GM06990 (cell line): ENCODE results near the gene TPO.

Experiments used
- DNase-seq: peaks from one replicate; pipeline ENCODE4 v3.0.0-alpha.2; 2011; ENCODE audit not compliant: insufficient read length; ENCODE audit errors: extremely low read depth
- H3K27me3 ChIP-seq: replicated peaks from 2 replicates; pipeline ENCODE4 v1.6.0; 2011; ENCODE audit warnings: low read length; ENCODE audit not compliant: control insufficient read depth, insufficient read depth
- H3K36me3 ChIP-seq: 2 replicates; pipeline ENCODE4 v1.5.1; 2011; ENCODE audit warnings: low read length; ENCODE audit not compliant: control insufficient read depth, insufficient read depth
- H3K4me3 ChIP-seq: replicated peaks from 2 replicates; pipeline ENCODE4 v1.5.1; 2011; ENCODE audit warnings: low read depth, mild to moderate bottlenecking, control low read depth, low read length
- TF ChIP-seq, protein P1 (sequence below): IDR thresholded peaks from 2 replicates; pipeline ENCODE4 v1.5.1; 2011; ENCODE audit warnings: low read length, control low read depth, mild to moderate bottlenecking, inconsistent platforms; ENCODE audit not compliant: insufficient read depth, poor library complexity, severe bottlenecking

The TPO gene

DNA sequence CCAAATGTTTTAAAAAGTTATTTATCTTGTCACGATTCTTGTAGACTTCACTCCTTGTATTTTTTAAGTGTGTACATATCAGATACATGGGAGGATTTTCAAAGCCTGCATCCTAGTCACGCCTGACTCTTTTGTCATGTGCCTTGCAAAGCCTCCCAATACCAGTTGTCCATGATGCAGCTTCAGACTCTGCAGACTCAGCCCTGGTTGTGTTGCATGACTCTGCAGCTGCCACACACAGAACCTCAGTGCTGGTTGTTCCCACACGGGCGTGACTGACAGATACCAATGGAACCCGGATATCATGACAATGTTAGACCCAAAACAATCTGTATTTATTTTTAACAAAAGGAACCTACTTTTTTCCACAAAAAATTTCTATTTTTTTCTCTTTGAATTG is 38.2 kb downstream of the TPO start:
- TF ChIP-seq, protein P1, sequence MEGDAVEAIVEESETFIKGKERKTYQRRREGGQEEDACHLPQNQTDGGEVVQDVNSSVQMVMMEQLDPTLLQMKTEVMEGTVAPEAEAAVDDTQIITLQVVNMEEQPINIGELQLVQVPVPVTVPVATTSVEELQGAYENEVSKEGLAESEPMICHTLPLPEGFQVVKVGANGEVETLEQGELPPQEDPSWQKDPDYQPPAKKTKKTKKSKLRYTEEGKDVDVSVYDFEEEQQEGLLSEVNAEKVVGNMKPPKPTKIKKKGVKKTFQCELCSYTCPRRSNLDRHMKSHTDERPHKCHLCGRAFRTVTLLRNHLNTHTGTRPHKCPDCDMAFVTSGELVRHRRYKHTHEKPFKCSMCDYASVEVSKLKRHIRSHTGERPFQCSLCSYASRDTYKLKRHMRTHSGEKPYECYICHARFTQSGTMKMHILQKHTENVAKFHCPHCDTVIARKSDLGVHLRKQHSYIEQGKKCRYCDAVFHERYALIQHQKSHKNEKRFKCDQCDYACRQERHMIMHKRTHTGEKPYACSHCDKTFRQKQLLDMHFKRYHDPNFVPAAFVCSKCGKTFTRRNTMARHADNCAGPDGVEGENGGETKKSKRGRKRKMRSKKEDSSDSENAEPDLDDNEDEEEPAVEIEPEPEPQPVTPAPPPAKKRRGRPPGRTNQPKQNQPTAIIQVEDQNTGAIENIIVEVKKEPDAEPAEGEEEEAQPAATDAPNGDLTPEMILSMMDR, result no peak
- Histone ChIP-seq H3K36me3 (no peaks in the 10 kb centered on the region), H3K4me3 (no peak overlapping the region), H3K27me3 (no peaks in the 10 kb centered on the region)
- DNase-seq, result no peak

- DNase-seq, result no peak
- Histone ChIP-seq H3K27me3 (no peaks in the 10 kb centered on the region), H3K4me3 (no peak overlapping the region), H3K36me3 (no peaks in the 10 kb centered on the region)
- TF ChIP-seq, protein P1, result no peak
Measured at GRCh38 chr2:1453561-1453960, 40.3 kb downstream of the TPO start.

DNA sequence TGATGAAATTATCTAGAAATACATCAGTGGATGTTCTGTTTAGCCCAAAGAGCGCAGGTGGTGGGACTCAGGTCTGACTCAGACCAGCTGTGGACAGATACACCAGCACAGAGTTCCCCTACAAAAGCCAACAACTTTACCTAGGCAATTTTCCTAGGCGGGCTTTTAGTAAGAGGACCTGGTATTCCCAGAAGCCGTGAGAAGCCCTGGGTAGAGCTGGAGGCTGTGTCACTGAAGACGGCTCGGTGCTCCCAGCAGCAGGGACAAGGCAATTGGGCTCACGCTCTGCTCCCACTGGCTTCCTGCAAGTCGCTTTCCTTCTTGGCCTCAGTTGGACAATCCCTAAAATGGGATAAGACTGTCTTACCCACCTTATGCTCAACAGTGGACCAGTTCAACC is 41.1 kb downstream of the TPO start:
- DNase-seq, result no peak
- no peaks in the 10 kb centered on the region for H3K36me3 ChIP-seq
- no peak overlapping the region for H3K4me3 ChIP-seq
- no peaks in the 10 kb centered on the region for H3K27me3 ChIP-seq
- TF ChIP-seq, protein P1, result no peak

- no peak for DNase-seq
- no peaks in the 10 kb centered on the region for H3K27me3 ChIP-seq
- no peak overlapping the region for H3K4me3 ChIP-seq
- H3K36me3 ChIP-seq, result no peaks in the 10 kb centered on the region
- TF ChIP-seq, protein P1, result no peak
Measured at GRCh38 chr2:1455466-1455865, 42.2 kb downstream of the TPO start.

DNA sequence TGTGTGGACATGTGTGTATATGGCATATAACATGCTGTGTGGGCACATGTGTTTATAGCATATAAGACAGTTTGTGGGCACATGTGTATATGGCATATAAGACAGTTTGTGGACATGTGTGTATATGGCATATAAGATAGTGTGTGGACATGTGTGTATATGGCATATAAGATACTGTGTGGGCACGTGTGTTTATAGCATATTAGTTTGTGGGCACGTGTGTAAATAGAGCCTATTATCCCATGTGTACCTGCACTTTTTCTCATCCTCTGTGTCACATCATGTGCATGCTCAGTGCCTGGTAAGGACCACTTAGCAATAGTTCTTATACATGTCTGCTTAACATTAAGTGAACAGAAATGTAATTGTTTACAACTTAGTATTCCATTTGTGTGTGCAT is 45.2 kb downstream of the TPO start:
- no peak overlapping the region for H3K4me3 ChIP-seq
- TF ChIP-seq, protein P1, result no peak
- H3K36me3 ChIP-seq, result no peaks in the 10 kb centered on the region
- no peak for DNase-seq
- H3K27me3 ChIP-seq, result no peaks in the 10 kb centered on the region

GRCh38 chr2:1459727-1460126 is 46.5 kb downstream of the TPO start:
- TF ChIP-seq, protein P1, result no peak
- Histone ChIP-seq H3K36me3 (no peaks in the 10 kb centered on the region), H3K27me3 (no peaks in the 10 kb centered on the region), H3K4me3 (no peak overlapping the region)
- DNase-seq, result no peak
